ENCODE measurements around the gene SLC15A3. TPM values are rescaled to one million over a fixed set of nuclear protein-coding genes. Genes with fewer than 3 reads are reported as not detected.
"Not testable (repeated sequence)": the region's sequence is repeated elsewhere in the genome, so short reads cannot be mapped to it uniquely, and the experiment has no call there.

SLC15A3 gene
- total RNA-seq, 1 donor from 2014 or later = 49.4 TPM

GRCh38 chr11:60978546-60979380, 26.8 kb upstream of the SLC15A3 start:
- DNase-seq (ENCODE audit: low spot score) = no peak
- intact Hi-C loops (cut with DNase I) = no loop called here
- no peak for ATAC-seq

GRCh38 chr11:60977836-60978235, 25.9 kb upstream of the SLC15A3 start:
- ATAC-seq (no peak), DNase-seq (ENCODE audit: low spot score) (no peak)
- intact Hi-C loops (cut with DNase I) = no loop called here

GRCh38 chr11:60977224-60977623, 25.2 kb upstream of the SLC15A3 start:
- intact Hi-C loops (cut with DNase I) = no loop called here

DNA sequence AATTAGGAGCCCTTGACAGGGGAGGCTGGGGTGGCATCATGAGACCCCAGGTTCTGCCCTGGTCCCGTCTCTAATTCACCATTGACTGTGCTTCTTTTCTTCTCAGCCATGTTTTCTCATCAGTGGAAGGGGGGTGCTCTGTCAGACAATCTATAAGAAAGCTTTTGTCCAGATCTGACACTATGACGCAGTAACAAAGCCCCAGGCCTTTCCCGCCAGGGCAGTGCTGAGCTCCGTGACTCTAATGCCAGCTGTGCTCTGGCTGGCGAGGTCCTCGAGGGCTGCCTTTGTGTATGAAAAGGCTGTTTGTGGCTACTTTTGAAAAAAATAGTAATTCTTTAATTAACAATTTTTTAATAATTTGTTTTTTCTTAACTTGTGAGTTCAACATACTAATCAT, 22.8 kb upstream of the SLC15A3 start:
- no peak for DNase-seq (ENCODE audit: low spot score)
- intact Hi-C loops (cut with DNase I) = no loop called here
- no peak for ATAC-seq

More at GRCh38 chr11:60977224-60977623, 25.2 kb upstream of the SLC15A3 start:
- DNase-seq (ENCODE audit: low spot score) (no peak), ATAC-seq (no peak)

DNA sequence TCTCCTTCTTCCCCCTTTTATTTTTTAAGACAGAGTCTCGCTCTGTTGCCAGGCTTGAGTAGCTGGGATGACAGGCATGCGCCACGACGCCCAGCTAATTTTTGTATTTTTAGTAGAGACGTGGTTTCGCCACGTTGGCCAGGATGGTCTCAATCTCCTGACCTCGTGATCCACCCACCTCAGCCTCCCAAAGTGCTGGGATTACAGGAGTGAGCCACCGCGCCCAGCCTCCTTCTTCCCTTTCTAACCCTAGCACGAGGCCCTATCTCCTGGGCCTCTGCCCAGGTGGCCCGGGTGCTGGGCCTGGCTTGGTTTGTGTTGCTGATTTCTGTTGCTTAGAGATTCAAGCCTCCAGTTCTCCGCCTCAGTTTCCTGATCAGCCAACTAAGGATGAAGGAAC, 22.3 kb upstream of the SLC15A3 start:
- intact Hi-C loops (cut with DNase I); ATAC-seq; DNase-seq (ENCODE audit: low spot score): not testable (repeated sequence)

DNA sequence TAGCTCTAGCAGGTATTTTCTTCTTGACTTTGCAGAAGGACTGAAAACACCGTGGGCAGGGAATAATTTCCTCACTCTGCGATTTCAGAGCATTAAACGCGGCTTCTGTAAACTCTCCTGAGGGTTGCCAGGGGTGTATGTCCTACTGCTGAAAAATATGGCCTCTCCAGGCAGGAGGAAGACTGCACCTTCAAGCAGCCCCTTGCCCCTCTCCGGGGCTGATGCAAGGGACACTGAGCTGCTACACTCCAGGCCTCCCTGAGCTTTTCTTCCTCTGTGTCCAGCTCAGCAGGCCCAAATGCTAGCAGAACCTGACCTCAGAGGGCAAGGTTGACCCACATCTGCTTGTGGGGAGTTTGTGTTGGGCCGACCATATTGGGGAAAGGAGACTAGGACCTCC, 21.7 kb upstream of the SLC15A3 start:
- ATAC-seq (no peak), DNase-seq (ENCODE audit: low spot score) (no peak)
- intact Hi-C loops (cut with DNase I) = no loop called here

GRCh38 chr11:60972182-60973030, 20.4 kb upstream of the SLC15A3 start:
- ATAC-seq (no peak), DNase-seq (ENCODE audit: low spot score) (no peak)
- intact Hi-C loops (cut with DNase I) = no loop called here

DNA sequence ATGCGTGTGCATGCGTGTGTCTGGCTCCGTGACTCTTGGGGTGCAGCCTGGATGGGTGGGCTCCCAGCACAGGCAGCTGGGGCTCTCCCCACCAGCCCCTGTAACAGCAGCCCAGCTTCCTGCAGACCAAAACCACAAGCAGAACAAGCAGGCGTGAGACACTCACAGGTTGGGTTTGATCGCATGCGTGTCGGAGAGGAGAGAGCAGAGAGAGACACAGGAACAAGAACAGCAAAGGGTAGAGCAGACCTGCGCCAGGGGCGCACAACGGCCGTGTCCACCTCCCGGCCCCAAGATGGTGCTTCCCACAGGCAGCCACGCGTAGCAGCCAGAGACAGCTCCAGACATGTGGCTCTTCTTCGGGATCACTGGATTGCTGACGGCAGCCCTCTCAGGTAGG, 19.5 kb upstream of the SLC15A3 start, which contains the start of gene CD6:
Gene CD6 (plus strand): TSS at position 161 of the 400 bp plus-strand sequence. CDS start 186 bp downstream, at position 347.
- intact Hi-C loops (cut with DNase I) = no loop called here
- ATAC-seq (no peak), DNase-seq (ENCODE audit: low spot score) (no peak)

DNA sequence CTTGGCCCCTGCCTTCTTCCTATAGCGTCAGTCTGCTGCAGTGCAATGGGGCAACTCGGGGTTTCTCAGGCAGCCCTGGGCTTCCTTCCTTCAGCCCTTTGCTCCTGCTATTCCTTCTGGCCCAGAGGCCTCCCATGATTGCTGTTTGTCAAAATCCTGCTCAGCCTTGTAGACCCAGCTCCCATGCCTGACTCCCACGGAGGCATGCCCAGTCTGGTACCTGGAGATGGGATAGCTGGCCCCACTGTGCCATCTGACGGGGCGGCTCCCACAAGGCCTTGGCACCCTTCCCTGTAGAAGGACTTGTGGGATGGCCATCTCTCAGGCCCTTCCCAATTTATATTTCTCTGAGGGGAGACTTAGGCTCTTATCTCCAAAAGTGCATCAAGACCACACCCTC, 18.9 kb upstream of the SLC15A3 start:
- DNase-seq (ENCODE audit: low spot score) (no peak), ATAC-seq (no peak)
- intact Hi-C loops (cut with DNase I) = no loop called here

DNA sequence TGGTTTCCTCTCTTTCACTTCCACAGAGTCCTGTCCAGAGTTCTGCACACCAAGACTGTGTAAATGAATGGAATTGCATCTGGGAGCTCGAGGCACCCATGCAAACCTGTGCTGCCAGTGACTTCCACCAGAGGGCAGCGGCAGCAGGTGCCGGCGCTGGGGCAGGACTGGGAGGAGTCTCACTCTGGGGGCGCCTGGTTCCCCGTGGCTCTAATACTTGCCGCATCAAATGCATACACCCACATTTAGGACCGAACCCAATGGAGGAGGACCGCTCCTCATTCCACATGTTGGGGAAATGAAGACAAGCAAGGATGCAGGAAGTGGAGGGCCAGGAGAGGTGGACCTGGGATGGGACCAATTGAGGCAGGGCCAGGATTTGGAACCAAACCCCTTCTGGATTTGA, 18.4 kb upstream of the SLC15A3 start:
- intact Hi-C loops (cut with DNase I) = no loop called here
- peak; percentile 42 for ATAC-seq
- DNase-seq (ENCODE audit: low spot score) = peak; percentile 74

- intact Hi-C loops (cut with DNase I) = no loop called here
- ATAC-seq (no peak), DNase-seq (ENCODE audit: low spot score) (no peak)
Observed at GRCh38 chr11:60968223-60968622, 16.2 kb upstream of the SLC15A3 start.

DNA sequence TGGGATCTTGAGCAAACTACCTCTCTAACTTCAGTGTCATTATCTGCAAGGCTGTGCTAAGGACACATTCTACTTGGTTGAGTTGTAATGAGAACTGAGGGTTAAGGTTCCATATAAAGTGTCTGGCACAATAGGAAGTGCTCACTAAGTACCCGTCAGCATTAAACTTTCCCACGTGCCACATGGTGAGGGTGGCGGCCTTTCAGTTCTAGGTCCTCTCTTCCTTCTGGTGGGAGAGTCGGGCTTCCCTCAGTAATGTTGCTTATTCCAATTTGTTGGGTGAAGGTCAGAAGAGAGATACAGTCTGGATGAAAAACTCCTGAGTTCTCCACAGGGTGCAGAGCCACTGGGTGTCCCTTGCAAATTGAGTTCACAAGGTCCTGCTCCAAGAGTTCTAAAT, 14.9 kb upstream of the SLC15A3 start:
- peak; percentile 45 for ATAC-seq
- DNase-seq (ENCODE audit: low spot score) = no peak
- intact Hi-C loops (cut with DNase I) = no loop called here

- intact Hi-C loops (cut with DNase I) = no loop called here
- no peak for DNase-seq (ENCODE audit: low spot score)
Observed at GRCh38 chr11:60964801-60965200, 12.8 kb upstream of the SLC15A3 start.

DNA sequence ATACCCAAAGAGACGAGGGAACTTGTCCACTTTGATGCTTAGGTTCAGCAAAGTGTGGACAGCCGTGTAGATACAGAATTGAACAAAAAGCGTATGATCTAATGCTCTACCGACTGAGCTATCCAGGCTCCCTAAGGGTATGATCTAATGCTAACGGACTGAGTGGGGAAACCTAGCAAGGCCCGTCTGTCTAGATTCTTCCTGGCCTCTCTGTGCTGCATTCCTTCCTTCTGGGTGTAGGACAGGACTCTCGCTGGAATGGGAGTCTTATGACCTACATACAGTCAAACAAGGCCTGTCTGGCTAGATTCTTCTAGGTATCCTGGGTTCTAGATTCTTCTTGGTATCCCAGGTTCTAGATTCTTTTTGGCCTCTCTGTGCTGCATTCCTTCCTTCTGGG, 8.4 kb upstream of the SLC15A3 start:
- DNase-seq (ENCODE audit: low spot score) = no peak
- no peak for ATAC-seq
- intact Hi-C loops (cut with DNase I) = no loop called here

More at GRCh38 chr11:60964801-60965200, 12.8 kb upstream of the SLC15A3 start:
- no peak for ATAC-seq

DNA sequence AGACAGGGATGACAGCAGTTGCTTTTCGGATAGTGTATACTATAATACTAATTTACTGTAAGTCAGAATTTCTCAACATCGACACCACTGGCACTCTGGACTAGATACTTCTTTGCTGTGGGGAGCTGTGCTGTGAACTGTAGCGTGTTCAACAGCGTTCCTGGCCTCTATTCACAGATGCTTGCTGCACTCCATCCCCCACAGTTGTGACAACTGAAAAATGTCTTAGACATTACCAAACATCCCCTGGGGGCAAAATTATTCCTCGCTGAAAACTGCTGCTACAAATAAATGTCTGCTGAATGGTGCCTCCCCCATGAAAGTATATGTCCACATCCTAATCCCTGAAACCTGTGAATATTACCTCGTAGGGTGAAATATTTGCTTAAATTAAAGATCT, 7.5 kb upstream of the SLC15A3 start:
- no peak for ATAC-seq
- DNase-seq (ENCODE audit: low spot score) = no peak
- intact Hi-C loops (cut with DNase I) = no loop called here

DNA sequence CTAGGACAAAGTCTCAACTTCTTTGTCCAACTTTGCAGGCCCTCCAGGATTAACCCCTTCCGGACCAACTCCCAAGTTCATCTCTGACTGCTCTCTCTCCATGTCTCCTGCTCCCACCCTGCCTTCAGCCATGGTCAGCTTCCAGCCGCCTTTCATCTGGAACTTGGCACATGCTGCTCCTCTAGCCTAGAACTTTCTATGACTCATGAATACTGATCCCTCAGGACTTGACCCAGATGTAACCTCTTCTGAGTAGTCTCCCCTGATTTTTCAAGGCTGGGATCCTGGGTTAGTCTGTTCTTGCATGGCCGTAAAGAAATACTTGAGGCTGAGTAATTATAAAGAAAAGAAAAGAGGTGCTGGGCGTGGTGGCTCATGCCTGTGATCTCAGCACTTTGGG, 5.2 kb upstream of the SLC15A3 start:
- intact Hi-C loops (cut with DNase I) = no loop called here
- no peak for ATAC-seq
- DNase-seq (ENCODE audit: low spot score) = no peak

DNA sequence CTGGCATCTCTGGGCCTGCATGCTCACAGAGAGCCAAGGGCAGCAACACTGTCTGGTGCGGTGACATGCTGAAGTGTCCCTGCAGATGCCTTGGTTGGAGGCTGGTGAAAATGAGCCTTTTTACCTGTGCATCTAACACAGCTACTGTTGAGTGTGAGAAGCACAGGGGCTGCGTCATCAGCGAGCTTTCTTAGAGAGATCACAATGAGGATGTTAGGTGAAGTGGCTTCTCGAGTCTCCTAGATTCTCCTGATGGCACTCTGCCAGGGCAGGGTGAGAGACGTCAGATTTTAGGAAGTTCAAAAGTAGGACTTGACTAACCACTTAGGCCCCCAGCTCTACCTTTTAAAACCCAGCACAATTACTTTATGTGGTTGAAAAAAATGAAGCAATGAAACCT, 3.6 kb upstream of the SLC15A3 start:
- ATAC-seq (no peak), DNase-seq (ENCODE audit: low spot score) (peak; percentile 64)
- intact Hi-C loops (cut with DNase I) = no loop called here

DNA sequence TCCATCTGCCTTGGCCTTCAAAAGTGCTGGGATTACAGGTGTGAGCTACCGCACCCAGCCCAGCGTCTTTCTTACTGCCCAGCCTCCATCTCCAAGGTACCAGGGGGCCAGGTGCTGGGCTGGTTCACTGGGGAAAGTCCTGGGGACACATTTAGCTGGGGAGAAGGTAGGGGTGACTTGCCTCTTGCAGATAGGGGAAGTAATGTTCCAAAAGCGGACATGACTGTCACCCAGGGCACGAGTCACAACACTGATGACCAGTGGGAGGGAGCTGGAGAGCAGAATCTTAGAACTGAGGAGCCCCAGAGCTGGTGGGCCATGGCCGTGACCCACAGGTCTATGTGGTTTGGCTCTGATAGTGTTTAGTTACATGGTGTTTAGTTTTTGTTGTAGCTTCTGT, 2.4 kb upstream of the SLC15A3 start:
- DNase-seq (ENCODE audit: low spot score) (peak; percentile 52), ATAC-seq (no peak)
- intact Hi-C loops (cut with DNase I) = no loop called here

DNA sequence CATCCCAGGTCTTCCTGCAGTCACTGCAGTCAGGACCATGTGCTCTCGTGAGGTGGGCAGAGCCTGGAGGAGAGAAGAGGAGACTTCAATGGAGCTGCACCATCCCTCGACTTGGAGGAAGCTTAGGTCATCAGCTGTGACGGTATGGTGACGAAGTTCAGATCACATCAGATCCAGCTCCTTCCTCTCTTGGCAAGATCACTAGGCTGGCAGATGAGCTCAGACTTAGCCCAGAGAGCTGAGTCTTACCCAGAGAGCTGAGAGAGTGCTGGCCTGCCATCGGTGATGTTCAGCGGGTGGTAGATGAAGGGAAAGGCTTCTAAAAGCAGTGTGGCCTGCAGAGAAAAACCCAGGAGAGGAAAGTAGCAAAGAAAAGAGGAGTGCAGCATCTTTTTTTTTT, 1.8 kb upstream of the SLC15A3 start:
- DNase-seq (ENCODE audit: low spot score) (peak; percentile 49), ATAC-seq (no peak)
- intact Hi-C loops (cut with DNase I) = no loop called here

DNA sequence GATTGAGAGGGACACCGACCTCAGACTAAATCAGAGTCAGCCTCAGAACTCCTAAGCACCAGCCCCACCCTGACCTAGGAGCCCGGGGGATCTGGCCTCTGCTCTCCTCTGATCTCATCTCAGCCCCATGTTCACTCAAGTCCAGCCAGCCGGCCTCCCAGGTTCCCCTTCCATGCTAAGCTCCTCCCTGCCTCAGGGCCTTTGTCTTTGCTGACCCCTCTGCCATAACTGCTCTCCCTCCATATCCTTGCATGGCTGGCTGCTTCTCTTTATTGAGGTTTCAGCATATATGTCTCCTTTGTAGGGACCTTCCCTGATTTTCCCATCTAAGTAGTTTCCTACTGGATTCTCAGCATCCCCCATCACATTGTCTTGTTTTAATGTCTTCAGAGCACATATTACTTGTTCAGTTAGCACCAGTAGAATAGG, 780 bp upstream of the SLC15A3 start:
- ATAC-seq (peak; percentile 63), DNase-seq (ENCODE audit: low spot score) (no peak)
- intact Hi-C loops (cut with DNase I) = no loop called here
